ENCODE results near the gene STK10. TPM values are rescaled to one million over a fixed set of nuclear protein-coding genes. Genes with fewer than 3 reads are reported as not detected.

Gene STK10
- total RNA-seq, 4 donors from 2014 or later = 5.4 to 18.3 (median 5.7) TPM

- in situ Hi-C loops (cut with MboI; ENCODE audit: low sequenced_read_pairs in 4 of 4) = no loop called here
These were observed 89.1 kb downstream of the STK10 start for GRCh38 chr5:172098883-172099282.

GRCh38 chr5:172098046-172098445, 90.0 kb downstream of the STK10 start:
- Histone ChIP-seq H3K4me1 (peaks cover 0 to 6% of the 10 kb centered on the region in 2 donors), H3K4me3 (no peak overlapping the region), H3K36me3 (peaks cover 0 to 13% of the 10 kb centered on the region in 2 donors), H3K27ac (no peak overlapping the region), H3K27me3 (no peaks in the 10 kb centered on the region), H3K9me3 (no peaks in the 10 kb centered on the region)
- intact Hi-C loops (cut with DNase I; ENCODE audit: low total_unique reads) (no loop called here), in situ Hi-C loops (cut with MboI; ENCODE audit: low sequenced_read_pairs in 4 of 4) (no loop called here)
- no peak for ATAC-seq
- TF ChIP-seq POLR2A (IDR thresholded peaks at IDR 0.05) = no peak
- no peak for TF ChIP-seq CTCF (IDR thresholded peaks at IDR 0.05 in 4 of 5, conservative IDR thresholded peaks at IDR 0.05 in 1 of 5)
- no peak for DNase-seq

More at GRCh38 chr5:172098883-172099282, 89.1 kb downstream of the STK10 start:
- Histone ChIP-seq H3K36me3 (peaks cover 0 to 6% of the 10 kb centered on the region in 2 donors), H3K27me3 (no peaks in the 10 kb centered on the region), H3K9me3 (no peaks in the 10 kb centered on the region), H3K4me1 (peaks cover 0 to 8% of the 10 kb centered on the region in 2 donors), H3K27ac (no peak overlapping the region), H3K4me3 (no peak overlapping the region)
- no peak for ATAC-seq
- intact Hi-C loops (cut with DNase I; ENCODE audit: low total_unique reads) = no loop called here
- no peak for DNase-seq
- TF ChIP-seq POLR2A (IDR thresholded peaks at IDR 0.05) (no peak), CTCF (IDR thresholded peaks at IDR 0.05 in 4 of 5, conservative IDR thresholded peaks at IDR 0.05 in 1 of 5) (no peak)

GRCh38 chr5:172097356-172097755, 90.7 kb downstream of the STK10 start:
- Histone ChIP-seq H3K4me3 (no peak overlapping the region), H3K4me1 (no peaks in the 10 kb centered on the region), H3K27me3 (no peaks in the 10 kb centered on the region), H3K36me3 (peaks cover 0 to 15% of the 10 kb centered on the region in 2 donors), H3K9me3 (no peaks in the 10 kb centered on the region), H3K27ac (no peak overlapping the region)
- intact Hi-C loops (cut with DNase I; ENCODE audit: low total_unique reads) = no loop called here
- DNase-seq (no peak), ATAC-seq (no peak)
- in situ Hi-C loops (cut with MboI; ENCODE audit: low sequenced_read_pairs in 4 of 4) = no loop called here
- TF ChIP-seq POLR2A (IDR thresholded peaks at IDR 0.05) = no peak
- no peak for TF ChIP-seq CTCF (IDR thresholded peaks at IDR 0.05 in 4 of 5, conservative IDR thresholded peaks at IDR 0.05 in 1 of 5)

- intact Hi-C loops (cut with DNase I; ENCODE audit: low total_unique reads) (no loop called here), in situ Hi-C loops (cut with MboI; ENCODE audit: low sequenced_read_pairs in 4 of 4) (no loop called here)
- TF ChIP-seq POLR2A (IDR thresholded peaks at IDR 0.05) (no peak), CTCF (IDR thresholded peaks at IDR 0.05 in 4 of 5, conservative IDR thresholded peaks at IDR 0.05 in 1 of 5) (no peak)
- ATAC-seq (no peak), DNase-seq (no peak)
- Histone ChIP-seq H3K27ac (no peak overlapping the region), H3K9me3 (no peaks in the 10 kb centered on the region), H3K4me1 (no peaks in the 10 kb centered on the region), H3K27me3 (no peaks in the 10 kb centered on the region), H3K36me3 (peaks cover 0 to 15% of the 10 kb centered on the region in 2 donors), H3K4me3 (no peak overlapping the region)
These were observed 91.7 kb downstream of the STK10 start for GRCh38 chr5:172096207-172096940.
